Keratinocyte (primary cell): ENCODE results near the gene TMEM109. TPM values are rescaled to one million over a fixed set of nuclear protein-coding genes. Genes with fewer than 3 reads are reported as not detected.

ENCODE experiments used
- DNase-seq: peaks from one replicate; pipeline ENCODE4 v3.0.0-alpha.2; 2011; ENCODE audit warnings: low read depth, missing footprints, low spot score
- FAIRE-seq: peaks from 2 replicates; lab custom pipeline; 2011; peaks lifted over from hg19 to GRCh38; lab: Jason Lieb, UNC
- H2AFZ ChIP-seq: 2 replicates; pipeline ENCODE4 v1.6.0; 2012; ENCODE audit warnings: low read length, control low read depth, inconsistent platforms; ENCODE audit not compliant: control insufficient read depth
- H3K27ac ChIP-seq: 2 replicates; pipeline ENCODE4 v1.5.1; 2011; ENCODE audit warnings: low read length; ENCODE audit not compliant: control insufficient read depth, insufficient read depth
- H3K27me3 ChIP-seq: 3 replicates; pipeline ENCODE4 v1.6.0; 2011; ENCODE audit warnings: low read length; ENCODE audit not compliant: control insufficient read depth, insufficient read depth; ENCODE audit errors: extremely low read depth
- H3K36me3 ChIP-seq, 2 experiments: 2 replicates in 1 of 2; 3 replicates in 1 of 2; pipeline ENCODE4 v1.5.1; 2011; ENCODE audit warnings: low read length in 2 of 2, mild to moderate bottlenecking in 1 of 2; ENCODE audit not compliant: control insufficient read depth in 2 of 2, insufficient read depth in 2 of 2; ENCODE audit errors: extremely low read depth in 1 of 2
- H3K4me1 ChIP-seq: 3 replicates; pipeline ENCODE4 v1.5.1; 2011; ENCODE audit warnings: low read length; ENCODE audit not compliant: control insufficient read depth, insufficient read depth; ENCODE audit errors: extremely low read depth
- H3K4me2 ChIP-seq: 3 replicates; pipeline ENCODE4 v1.6.0; 2011; ENCODE audit warnings: low read depth, low read length; ENCODE audit not compliant: control insufficient read depth, insufficient read depth; ENCODE audit errors: extremely low read depth
- H3K4me3 ChIP-seq, 3 experiments: fragments of 200-600 bp in 1 of 3; sonication (generic) in 1 of 3; 2 replicates in 2 of 3; 3 replicates in 1 of 3; pipeline ENCODE4 v1.5.1; 2011 to 2016; ENCODE audit warnings: low read length in 3 of 3, mild to moderate bottlenecking in 3 of 3, control low read depth in 2 of 3, inconsistent platforms in 1 of 3, low read depth in 1 of 3, mixed read lengths in 1 of 3, mixed run types in 1 of 3, moderate library complexity in 1 of 3; ENCODE audit not compliant: control insufficient read depth in 2 of 3, insufficient read depth in 2 of 3; ENCODE audit errors: extremely low read depth in 1 of 3
- H3K79me2 ChIP-seq: 2 replicates; pipeline ENCODE4 v1.6.0; 2012; ENCODE audit warnings: low read length; ENCODE audit not compliant: control insufficient read depth, insufficient read depth
- H3K9ac ChIP-seq: 3 replicates; pipeline ENCODE4 v1.6.0; 2011; ENCODE audit warnings: low read length; ENCODE audit not compliant: control insufficient read depth, insufficient read depth; ENCODE audit errors: extremely low read depth
- H3K9me1 ChIP-seq: 3 replicates; pipeline ENCODE4 v1.6.0; 2011; ENCODE audit warnings: low read length; ENCODE audit not compliant: control insufficient read depth, insufficient read depth; ENCODE audit errors: extremely low read depth
- H3K9me3 ChIP-seq: 2 replicates; pipeline ENCODE4 v1.5.1; 2012; ENCODE audit warnings: low read depth, low read length; ENCODE audit not compliant: control insufficient read depth
- H4K20me1 ChIP-seq: 3 replicates; pipeline ENCODE4 v1.6.0; 2011; ENCODE audit warnings: low read length; ENCODE audit not compliant: control insufficient read depth, insufficient read depth; ENCODE audit errors: extremely low read depth
- EZH2 ChIP-seq: IDR thresholded peaks from one replicate; pipeline ENCODE4 v1.6.1; 2012; ENCODE audit warnings: inconsistent platforms, mild to moderate bottlenecking, low read length, moderate library complexity
- dilution Hi-C: fragments of 300-500 bp; cut with MboI; formaldehyde crosslinking; loops from one replicate; pipeline ENCODE4 v1.7.0; 2020; ENCODE audit warnings: low sequenced_read_pairs; ENCODE audit not compliant: extremely low pct_ligation_motif_present
- polyA plus RNA-seq, 5 experiments: library from polyadenylated mRNA; depleted of rRNA in 3 of 5; stranded (reverse) in 3 of 5; stranded (forward) in 1 of 5; unstranded in 1 of 5; fragments of >200 nt; gene quantifications; 1 replicate in 1 of 5; 2 replicates in 3 of 5; 3 replicates in 1 of 5; pipeline versions ENCODE4 v1.2.1 to v1.2.3, GENCODE V29; 2011 to 2012; ENCODE audit warnings: missing spikeins in 2 of 5, low read depth in 1 of 5, low replicate concordance in 1 of 5
- TF ChIP-seq, protein P1 (sequence below), 3 experiments: IDR thresholded peaks in 1 of 3; conservative IDR thresholded peaks in 1 of 3; optimal IDR thresholded peaks in 1 of 3; 2 replicates in 2 of 3; 3 replicates in 1 of 3; pipeline versions ENCODE3 to v1.5.1; 2011; ENCODE audit warnings: low read length in 3 of 3, mild to moderate bottlenecking in 3 of 3, moderate library complexity in 2 of 3, control low read depth in 1 of 3, inconsistent platforms in 1 of 3; ENCODE audit not compliant: insufficient read depth in 2 of 3; ENCODE audit errors: extremely low read depth in 1 of 3

TMEM109 gene
- polyA plus RNA-seq, 1 donor (not counting 4 experiments of a cell fraction or from before 2014, with no cell fraction given) = 25.2 TPM

DNA sequence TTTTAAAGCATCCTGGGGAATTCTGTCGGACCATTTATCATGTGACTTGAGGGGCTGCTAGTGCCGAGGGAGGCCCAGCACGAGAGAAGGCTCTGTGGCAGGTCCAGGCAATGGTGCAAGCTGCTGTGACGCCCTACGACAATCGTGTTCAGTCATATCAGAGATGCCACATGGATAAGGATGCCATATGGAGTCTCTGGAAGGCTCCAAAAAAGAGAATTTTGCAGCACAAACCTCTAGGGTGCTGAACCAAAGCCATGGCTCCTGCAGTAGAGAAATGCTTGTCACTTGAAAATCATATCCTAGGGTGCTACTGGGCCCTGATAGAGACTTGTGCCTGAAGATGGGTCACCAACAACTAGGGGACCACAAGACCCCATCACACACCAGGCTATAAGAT, 50.8 kb downstream of the TMEM109 start:
- no peak overlapping the region for H3K4me3 ChIP-seq
- H3K9ac ChIP-seq = no peak overlapping the region
- H3K9me3 ChIP-seq = no peaks in the 10 kb centered on the region
- H3K27ac ChIP-seq = no peak overlapping the region
- no peak overlapping the region for H3K4me2 ChIP-seq
- no peaks in the 10 kb centered on the region for H3K79me2 ChIP-seq
- no peaks in the 10 kb centered on the region for H3K9me1 ChIP-seq
- H4K20me1 ChIP-seq = no peaks in the 10 kb centered on the region
- H3K4me1 ChIP-seq = no peaks in the 10 kb centered on the region
- DNase-seq = no peak
- TF ChIP-seq, protein P1, sequence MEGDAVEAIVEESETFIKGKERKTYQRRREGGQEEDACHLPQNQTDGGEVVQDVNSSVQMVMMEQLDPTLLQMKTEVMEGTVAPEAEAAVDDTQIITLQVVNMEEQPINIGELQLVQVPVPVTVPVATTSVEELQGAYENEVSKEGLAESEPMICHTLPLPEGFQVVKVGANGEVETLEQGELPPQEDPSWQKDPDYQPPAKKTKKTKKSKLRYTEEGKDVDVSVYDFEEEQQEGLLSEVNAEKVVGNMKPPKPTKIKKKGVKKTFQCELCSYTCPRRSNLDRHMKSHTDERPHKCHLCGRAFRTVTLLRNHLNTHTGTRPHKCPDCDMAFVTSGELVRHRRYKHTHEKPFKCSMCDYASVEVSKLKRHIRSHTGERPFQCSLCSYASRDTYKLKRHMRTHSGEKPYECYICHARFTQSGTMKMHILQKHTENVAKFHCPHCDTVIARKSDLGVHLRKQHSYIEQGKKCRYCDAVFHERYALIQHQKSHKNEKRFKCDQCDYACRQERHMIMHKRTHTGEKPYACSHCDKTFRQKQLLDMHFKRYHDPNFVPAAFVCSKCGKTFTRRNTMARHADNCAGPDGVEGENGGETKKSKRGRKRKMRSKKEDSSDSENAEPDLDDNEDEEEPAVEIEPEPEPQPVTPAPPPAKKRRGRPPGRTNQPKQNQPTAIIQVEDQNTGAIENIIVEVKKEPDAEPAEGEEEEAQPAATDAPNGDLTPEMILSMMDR (optimal IDR thresholded peaks at IDR 0.05 in 1 of 3, IDR thresholded peaks at IDR 0.05 in 1 of 3, conservative IDR thresholded peaks at IDR 0.05 in 1 of 3; ENCODE audit: extremely low read depth in 1 of 3, insufficient read depth in 2 of 3, low read length in 3 of 3) = no peak
- TF ChIP-seq EZH2 = no peak
- no peak overlapping the region for H2AFZ ChIP-seq
- dilution Hi-C loops = no loop called here
- no peaks in the 10 kb centered on the region for H3K36me3 ChIP-seq
- peaks cover 5% of the 10 kb centered on the region for H3K27me3 ChIP-seq
- FAIRE-seq = no peak

DNA sequence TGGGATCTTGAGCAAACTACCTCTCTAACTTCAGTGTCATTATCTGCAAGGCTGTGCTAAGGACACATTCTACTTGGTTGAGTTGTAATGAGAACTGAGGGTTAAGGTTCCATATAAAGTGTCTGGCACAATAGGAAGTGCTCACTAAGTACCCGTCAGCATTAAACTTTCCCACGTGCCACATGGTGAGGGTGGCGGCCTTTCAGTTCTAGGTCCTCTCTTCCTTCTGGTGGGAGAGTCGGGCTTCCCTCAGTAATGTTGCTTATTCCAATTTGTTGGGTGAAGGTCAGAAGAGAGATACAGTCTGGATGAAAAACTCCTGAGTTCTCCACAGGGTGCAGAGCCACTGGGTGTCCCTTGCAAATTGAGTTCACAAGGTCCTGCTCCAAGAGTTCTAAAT, 52.9 kb downstream of the TMEM109 start:
- no peak for DNase-seq
- Histone ChIP-seq H4K20me1 (no peaks in the 10 kb centered on the region), H3K4me3 (no peak overlapping the region), H3K4me1 (no peaks in the 10 kb centered on the region), H3K27ac (no peak overlapping the region), H3K4me2 (no peak overlapping the region), H2AFZ (no peak overlapping the region), H3K36me3 (no peaks in the 10 kb centered on the region), H3K27me3 (no peaks in the 10 kb centered on the region), H3K9me3 (no peaks in the 10 kb centered on the region), H3K9ac (no peak overlapping the region), H3K79me2 (no peaks in the 10 kb centered on the region), H3K9me1 (no peaks in the 10 kb centered on the region)
- TF ChIP-seq EZH2 = no peak
- FAIRE-seq = no peak
- dilution Hi-C loops = no loop called here

DNA sequence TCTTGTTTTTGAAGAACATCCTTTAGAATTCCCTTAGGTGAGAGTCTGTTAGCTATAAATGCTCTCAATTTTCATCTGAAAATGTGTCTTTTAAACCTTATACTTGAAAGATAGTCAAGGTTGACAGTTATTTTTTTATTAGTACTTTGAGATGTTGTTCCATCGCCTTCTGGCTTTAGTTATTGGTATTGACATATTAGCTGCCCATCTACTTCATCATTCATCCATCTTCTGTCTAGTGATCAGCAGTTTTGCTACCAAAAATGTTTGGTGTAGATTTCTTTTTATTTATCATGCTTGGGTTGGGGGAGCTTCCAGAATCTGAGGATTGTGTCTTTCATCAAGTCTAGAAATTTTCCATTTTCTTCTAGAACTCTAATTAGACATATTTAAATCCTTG, 54.3 kb downstream of the TMEM109 start:
- no peaks in the 10 kb centered on the region for H3K36me3 ChIP-seq
- H3K9me1 ChIP-seq = no peaks in the 10 kb centered on the region
- H3K9ac ChIP-seq = no peak overlapping the region
- no peaks in the 10 kb centered on the region for H3K9me3 ChIP-seq
- dilution Hi-C loops = no loop called here
- H3K4me3 ChIP-seq = no peak overlapping the region
- TF ChIP-seq, protein P1 (optimal IDR thresholded peaks at IDR 0.05 in 1 of 3, IDR thresholded peaks at IDR 0.05 in 1 of 3, conservative IDR thresholded peaks at IDR 0.05 in 1 of 3; ENCODE audit: extremely low read depth in 1 of 3, insufficient read depth in 2 of 3, low read length in 3 of 3) = no peak
- no peak for TF ChIP-seq EZH2
- no peaks in the 10 kb centered on the region for H3K79me2 ChIP-seq
- no peak for FAIRE-seq
- no peaks in the 10 kb centered on the region for H3K4me1 ChIP-seq
- H4K20me1 ChIP-seq = no peaks in the 10 kb centered on the region
- DNase-seq = no peak
- no peak overlapping the region for H2AFZ ChIP-seq
- H3K27me3 ChIP-seq = no peaks in the 10 kb centered on the region
- no peak overlapping the region for H3K27ac ChIP-seq
- H3K4me2 ChIP-seq = no peak overlapping the region
